ENCODE data around the gene RFXANK.

Gene RFXANK

DNA sequence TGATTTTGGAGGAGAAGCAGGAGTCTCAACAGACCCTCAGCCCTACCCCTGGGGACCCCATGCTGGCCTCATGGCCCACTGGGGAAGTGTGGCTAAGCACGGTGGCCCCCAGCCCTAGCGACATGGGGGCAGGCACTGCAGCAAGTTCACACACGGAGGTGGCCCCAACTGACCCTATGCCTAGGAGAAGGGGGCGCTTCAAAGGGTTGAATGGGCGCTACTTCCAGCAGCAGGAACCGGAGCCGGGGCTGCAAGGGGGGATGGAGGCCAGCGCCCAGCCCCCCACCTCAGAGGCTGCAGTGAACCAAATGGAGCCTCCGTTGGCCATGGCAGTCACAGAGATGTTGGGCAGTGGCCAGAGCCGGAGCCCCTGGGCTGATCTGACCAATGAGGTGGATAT, 34.6 kb downstream of the RFXANK start:
- Mint-ChIP-seq H3K27me3 (peaks cover 22% of the 10 kb centered on the region), H3K4me3 (no peak overlapping the region), H3K36me3 (ENCODE audit: low read depth) (no peaks in the 10 kb centered on the region), H3K27ac (no peak overlapping the region), H3K9me3 (no peaks in the 10 kb centered on the region), H3K4me1 (ENCODE audit: low read depth) (no peaks in the 10 kb centered on the region)

DNA sequence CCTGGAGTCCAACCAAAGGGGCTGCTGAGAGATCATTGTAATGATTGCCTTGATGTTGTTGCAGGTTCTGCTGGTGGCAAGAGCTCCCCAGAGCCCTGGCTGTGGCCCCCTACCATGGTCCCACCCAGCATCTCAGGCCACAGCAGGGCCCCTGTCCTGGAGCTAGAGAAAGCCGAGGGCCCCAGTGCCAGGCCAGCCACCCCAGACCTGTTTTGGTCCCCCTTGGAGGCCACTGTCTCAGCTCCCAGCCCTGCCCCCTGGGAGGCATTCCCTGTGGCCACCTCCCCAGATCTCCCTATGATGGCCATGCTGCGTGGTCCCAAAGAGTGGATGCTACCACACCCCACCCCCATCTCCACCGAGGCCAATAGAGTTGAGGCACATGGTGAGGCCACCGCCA, 35.2 kb downstream of the RFXANK start:
- peaks cover 22% of the 10 kb centered on the region for H3K27me3 Mint-ChIP-seq
- H3K4me1 Mint-ChIP-seq (ENCODE audit: low read depth) = no peaks in the 10 kb centered on the region
- no peak overlapping the region for H3K4me3 Mint-ChIP-seq
- H3K36me3 Mint-ChIP-seq (ENCODE audit: low read depth) = no peaks in the 10 kb centered on the region
- no peak overlapping the region for H3K27ac Mint-ChIP-seq
- no peaks in the 10 kb centered on the region for H3K9me3 Mint-ChIP-seq

DNA sequence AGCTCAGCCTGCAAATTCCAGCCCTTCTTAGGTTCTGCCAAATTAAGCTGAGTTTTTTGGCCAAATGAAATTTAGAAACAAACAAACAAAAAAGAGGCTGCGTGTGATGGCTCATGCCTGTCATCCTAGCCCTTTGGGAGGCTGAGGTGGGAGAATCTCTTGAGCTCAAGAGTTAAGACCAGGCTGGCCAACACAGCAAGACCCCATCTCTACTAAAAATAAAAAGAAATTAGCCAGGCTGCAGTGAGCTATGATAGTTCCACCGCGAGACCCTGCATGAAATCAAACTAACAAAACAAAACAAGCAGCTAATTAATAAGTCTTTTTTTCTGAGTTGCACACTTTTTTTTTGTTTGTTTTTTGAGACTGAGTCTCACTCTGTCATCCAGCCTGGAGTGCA, 37.6 kb downstream of the RFXANK start:
- Mint-ChIP-seq H3K27ac (no peak overlapping the region), H3K27me3 (peaks cover 16% of the 10 kb centered on the region), H3K9me3 (peaks cover 12% of the 10 kb centered on the region), H3K36me3 (ENCODE audit: low read depth) (no peaks in the 10 kb centered on the region), H3K4me1 (ENCODE audit: low read depth) (no peaks in the 10 kb centered on the region), H3K4me3 (no peak overlapping the region)

DNA sequence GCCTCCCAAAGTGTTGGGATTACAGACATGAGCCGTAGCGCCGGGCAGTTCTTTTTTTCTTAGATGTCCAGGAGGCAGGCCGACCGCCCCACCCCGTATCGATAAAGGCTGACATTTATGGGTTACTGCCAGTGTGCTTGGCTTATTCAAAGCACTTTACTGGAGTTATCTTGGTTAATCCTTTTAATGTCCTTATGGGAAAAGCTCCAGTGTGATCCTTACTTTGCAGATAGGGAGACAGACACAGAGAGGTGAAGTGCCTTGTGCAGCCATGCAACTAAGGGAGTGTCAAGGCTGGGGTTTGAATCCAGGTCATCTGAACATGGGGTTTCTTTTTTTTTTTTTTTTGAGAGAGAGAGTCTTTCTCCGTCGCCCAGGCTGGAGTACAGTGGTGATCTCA, 38.9 kb downstream of the RFXANK start:
- Mint-ChIP-seq H3K27ac (no peak overlapping the region), H3K36me3 (ENCODE audit: low read depth) (no peaks in the 10 kb centered on the region), H3K4me3 (no peak overlapping the region), H3K4me1 (ENCODE audit: low read depth) (no peaks in the 10 kb centered on the region), H3K9me3 (peaks cover 15% of the 10 kb centered on the region), H3K27me3 (peaks cover 16% of the 10 kb centered on the region)

DNA sequence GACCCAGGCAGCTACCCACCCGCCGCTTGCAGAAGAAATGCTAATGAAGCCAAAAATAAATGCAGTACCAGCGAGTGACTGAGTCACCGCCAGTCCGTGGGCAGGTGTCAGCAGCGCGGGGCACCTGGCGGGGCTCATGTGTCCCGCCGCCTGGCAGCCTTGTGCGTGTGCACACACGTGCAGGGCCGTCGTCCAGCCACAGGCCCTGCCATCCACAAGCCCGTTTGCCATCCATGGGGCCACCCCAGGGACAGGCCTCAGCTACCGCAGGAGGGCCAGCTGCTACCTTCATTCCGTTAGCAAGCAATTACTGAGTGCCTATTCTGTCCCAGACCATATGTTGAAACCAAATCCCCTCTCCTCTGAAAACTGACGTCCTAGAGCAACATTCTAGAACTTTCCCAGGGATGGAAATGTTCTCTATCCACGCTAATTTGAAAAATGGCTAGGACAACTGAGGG, 40.2 kb downstream of the RFXANK start:
- Mint-ChIP-seq H3K36me3 (ENCODE audit: low read depth) (no peaks in the 10 kb centered on the region), H3K9me3 (peaks cover 19% of the 10 kb centered on the region), H3K4me1 (ENCODE audit: low read depth) (no peaks in the 10 kb centered on the region), H3K27me3 (peaks cover 12% of the 10 kb centered on the region), H3K4me3 (no peak overlapping the region), H3K27ac (no peak overlapping the region)

DNA sequence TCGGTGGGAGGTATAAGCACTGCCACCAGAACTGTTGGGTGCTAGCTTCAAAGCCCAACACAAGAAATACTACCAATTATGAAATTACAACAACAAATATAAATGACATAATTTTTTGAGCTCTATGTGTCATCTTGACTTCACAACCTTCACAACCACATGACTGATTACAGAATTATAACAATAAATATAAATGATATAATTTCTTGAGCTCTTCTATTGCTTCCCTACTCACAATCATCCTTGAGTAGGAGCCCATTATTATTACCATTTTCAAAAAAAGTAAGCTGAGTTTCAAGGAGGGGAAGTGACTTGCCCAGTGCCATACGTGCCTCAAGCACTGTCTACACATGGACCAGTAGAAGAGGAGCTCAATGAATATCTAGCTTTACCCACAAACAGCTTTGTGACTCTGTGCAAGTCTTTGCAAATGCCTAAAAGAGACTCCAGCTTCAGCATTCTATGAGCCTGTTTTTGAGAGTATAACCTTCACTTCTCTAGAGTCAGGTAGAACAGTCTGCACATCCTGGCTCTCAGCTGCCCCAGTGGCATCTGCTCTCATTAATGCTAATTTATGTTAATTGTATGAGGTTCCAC, 42.3 kb downstream of the RFXANK start:
- Mint-ChIP-seq H3K4me1 (ENCODE audit: low read depth) (no peaks in the 10 kb centered on the region), H3K9me3 (peaks cover 19% of the 10 kb centered on the region), H3K27me3 (no peaks in the 10 kb centered on the region), H3K36me3 (ENCODE audit: low read depth) (no peaks in the 10 kb centered on the region), H3K27ac (no peak overlapping the region), H3K4me3 (no peak overlapping the region)

DNA sequence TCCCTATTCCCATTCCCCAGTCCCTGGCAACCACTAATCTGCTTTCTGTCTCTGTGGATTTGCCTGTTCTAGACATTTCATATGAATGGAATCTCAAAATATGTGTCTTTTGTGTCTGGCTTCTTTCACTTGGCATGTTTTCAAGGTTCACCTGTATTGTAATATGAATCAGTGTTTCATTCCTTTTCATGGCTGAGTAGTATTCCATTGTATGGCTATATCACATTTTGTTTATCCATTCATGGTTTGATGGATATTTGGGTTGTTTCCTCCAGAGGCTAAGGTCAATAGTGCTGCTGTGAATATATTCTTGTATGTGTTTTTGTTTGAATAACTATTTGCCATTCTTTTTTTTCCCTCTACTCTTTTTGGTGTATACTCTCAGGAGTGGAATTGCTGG, 44.1 kb downstream of the RFXANK start:
- H3K9me3 Mint-ChIP-seq = peaks cover 19% of the 10 kb centered on the region
- no peak overlapping the region for H3K27ac Mint-ChIP-seq
- no peaks in the 10 kb centered on the region for H3K27me3 Mint-ChIP-seq
- H3K36me3 Mint-ChIP-seq (ENCODE audit: low read depth) = no peaks in the 10 kb centered on the region
- no peaks in the 10 kb centered on the region for H3K4me1 Mint-ChIP-seq (ENCODE audit: low read depth)
- no peak overlapping the region for H3K4me3 Mint-ChIP-seq

DNA sequence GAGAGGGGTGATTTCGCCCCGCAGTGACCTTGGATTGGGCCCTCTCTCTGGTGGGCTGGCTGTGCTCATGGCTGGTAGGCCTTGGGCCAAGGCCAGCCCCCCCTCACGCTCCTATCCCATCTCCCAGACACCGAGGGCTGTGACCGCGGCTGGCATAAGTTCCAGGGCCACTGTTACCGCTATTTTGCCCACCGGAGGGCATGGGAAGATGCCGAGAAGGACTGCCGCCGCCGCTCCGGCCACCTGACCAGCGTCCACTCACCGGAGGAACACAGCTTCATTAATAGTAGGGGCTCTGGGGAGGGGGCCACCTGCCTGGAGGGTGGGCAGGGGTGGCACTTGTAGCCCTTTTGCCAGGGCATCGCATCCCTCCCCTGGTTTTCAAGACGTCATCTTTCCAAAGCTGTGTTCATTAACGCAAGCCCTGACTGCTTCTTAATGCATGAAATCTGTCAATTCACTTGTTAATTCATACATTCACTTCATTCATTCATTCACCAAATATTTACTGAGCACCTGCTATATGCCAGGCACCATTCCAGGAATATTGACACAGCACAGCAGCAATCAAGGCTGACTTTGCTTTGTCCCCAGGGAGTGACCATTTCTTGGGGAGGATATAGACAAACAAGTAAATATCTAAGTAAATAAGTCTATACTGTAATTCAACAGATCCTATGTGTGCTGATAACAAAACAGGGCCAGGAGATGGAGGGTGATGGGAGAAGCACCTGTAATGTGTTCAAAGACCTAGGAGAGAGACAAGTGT, 46.3 kb downstream of the RFXANK start:
- Mint-ChIP-seq H3K4me1 (ENCODE audit: low read depth) (no peaks in the 10 kb centered on the region), H3K9me3 (peaks cover 18% of the 10 kb centered on the region), H3K27ac (no peak overlapping the region), H3K36me3 (ENCODE audit: low read depth) (no peaks in the 10 kb centered on the region), H3K4me3 (no peak overlapping the region), H3K27me3 (no peaks in the 10 kb centered on the region)

DNA sequence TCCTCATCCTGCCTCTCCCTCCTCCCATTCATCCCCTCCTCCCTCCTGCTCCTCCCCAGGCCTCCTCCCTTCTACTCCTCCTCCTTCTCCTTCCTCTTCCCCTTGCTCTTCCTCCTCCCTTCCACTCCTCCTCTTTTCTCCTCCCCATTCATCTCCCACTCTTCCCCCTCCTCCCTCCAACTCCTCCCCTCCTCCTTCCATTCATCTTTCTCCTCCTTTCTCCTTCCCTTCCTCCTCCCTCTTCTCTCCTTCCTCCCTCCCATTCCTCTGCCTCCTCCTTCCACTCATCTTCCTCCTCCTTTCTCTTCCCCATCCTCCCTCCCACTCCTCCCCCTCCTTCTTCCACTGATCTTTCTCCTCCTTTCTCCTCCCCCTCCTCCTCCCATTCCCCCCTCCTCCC, 47.6 kb downstream of the RFXANK start:
- Mint-ChIP-seq H3K36me3 (ENCODE audit: low read depth) (no peaks in the 10 kb centered on the region), H3K27ac (no peak overlapping the region), H3K4me1 (ENCODE audit: low read depth) (no peaks in the 10 kb centered on the region), H3K27me3 (no peaks in the 10 kb centered on the region), H3K4me3 (no peak overlapping the region), H3K9me3 (peaks cover 7% of the 10 kb centered on the region)

DNA sequence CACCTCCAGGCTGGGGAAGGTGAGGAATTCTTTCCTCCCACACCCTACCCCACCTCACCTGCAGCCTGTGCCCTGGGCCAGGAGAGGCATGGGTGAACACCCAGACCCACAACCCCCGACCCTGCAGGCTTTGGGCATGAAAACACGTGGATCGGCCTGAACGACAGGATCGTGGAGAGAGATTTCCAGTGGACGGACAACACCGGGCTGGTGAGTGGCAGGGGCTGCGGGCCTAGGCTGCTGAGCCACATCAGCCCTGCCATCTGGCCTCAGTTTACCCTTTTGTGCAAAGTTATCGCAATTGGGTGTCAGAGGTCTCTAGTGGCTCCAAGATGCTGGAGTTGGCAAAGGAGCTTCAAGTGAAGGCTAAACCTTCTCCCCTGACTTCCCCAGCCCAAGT, 48.4 kb downstream of the RFXANK start:
- H3K27me3 Mint-ChIP-seq = no peaks in the 10 kb centered on the region
- H3K4me1 Mint-ChIP-seq (ENCODE audit: low read depth) = no peaks in the 10 kb centered on the region
- H3K27ac Mint-ChIP-seq = no peak overlapping the region
- H3K9me3 Mint-ChIP-seq = peaks cover 7% of the 10 kb centered on the region
- H3K4me3 Mint-ChIP-seq = no peak overlapping the region
- H3K36me3 Mint-ChIP-seq (ENCODE audit: low read depth) = no peaks in the 10 kb centered on the region

DNA sequence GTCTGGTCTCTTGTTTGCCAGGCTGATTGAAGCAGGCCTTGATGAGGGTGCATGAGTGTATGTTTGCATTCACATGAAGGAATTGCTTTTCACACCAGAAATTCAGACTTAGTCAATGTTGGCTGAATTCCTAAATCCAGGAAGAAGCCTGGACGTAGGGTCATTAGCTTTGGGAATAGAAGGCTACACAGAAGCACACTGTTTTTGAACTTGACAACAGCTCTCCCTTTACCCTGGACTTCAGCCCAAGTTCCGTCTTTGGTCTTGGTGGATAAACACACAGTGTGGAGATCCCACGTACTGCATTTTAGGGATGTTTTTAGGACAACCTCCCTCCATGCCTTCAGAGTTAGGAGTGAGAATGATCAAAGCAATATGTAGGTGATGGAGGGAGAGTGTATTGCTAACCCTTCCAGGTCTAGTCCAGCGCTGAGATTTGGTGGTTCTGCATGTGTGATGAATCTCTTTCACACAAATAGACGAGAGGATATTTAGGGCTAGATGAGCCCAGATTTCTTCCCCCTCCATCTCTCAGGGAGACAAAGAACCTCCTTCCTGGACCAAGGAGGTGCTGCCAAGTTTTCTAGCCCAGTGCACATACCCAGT, 58.2 kb downstream of the RFXANK start:
- peaks cover 41% of the 10 kb centered on the region for H3K27me3 Mint-ChIP-seq
- no peak overlapping the region for H3K27ac Mint-ChIP-seq
- no peak overlapping the region for H3K4me3 Mint-ChIP-seq
- no peaks in the 10 kb centered on the region for H3K4me1 Mint-ChIP-seq (ENCODE audit: low read depth)
- H3K36me3 Mint-ChIP-seq (ENCODE audit: low read depth) = no peaks in the 10 kb centered on the region
- H3K9me3 Mint-ChIP-seq = no peaks in the 10 kb centered on the region

All from stimulated activated naive CD8-positive, alpha-beta T cell treated with anti-CD3 and anti-CD28 coated beads, Interleukin-15, Interleukin-2, amounts not matched to agents 100 ng/mL and 50 ng/mL, for 24 hours (primary cell).